ENCODE measurements around the gene NXN.

GRCh38 chr17:1002412-1002753, 22.8 kb upstream of the NXN start:
- TF ChIP-seq, protein P1, sequence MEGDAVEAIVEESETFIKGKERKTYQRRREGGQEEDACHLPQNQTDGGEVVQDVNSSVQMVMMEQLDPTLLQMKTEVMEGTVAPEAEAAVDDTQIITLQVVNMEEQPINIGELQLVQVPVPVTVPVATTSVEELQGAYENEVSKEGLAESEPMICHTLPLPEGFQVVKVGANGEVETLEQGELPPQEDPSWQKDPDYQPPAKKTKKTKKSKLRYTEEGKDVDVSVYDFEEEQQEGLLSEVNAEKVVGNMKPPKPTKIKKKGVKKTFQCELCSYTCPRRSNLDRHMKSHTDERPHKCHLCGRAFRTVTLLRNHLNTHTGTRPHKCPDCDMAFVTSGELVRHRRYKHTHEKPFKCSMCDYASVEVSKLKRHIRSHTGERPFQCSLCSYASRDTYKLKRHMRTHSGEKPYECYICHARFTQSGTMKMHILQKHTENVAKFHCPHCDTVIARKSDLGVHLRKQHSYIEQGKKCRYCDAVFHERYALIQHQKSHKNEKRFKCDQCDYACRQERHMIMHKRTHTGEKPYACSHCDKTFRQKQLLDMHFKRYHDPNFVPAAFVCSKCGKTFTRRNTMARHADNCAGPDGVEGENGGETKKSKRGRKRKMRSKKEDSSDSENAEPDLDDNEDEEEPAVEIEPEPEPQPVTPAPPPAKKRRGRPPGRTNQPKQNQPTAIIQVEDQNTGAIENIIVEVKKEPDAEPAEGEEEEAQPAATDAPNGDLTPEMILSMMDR (IDR thresholded peaks at IDR 0.05) = peak in 3 of 4 experiments; percentile 25 to 35 (median 35)
- no peak for TF ChIP-seq POLR2A (IDR thresholded peaks at IDR 0.05)

All from gastroesophageal sphincter (tissue), 3 donors.